Erythroblast (primary cell): ENCODE results near the gene KCNJ11.

Source experiments
- GATA1 ChIP-seq: IDR thresholded peaks from 2 replicates; pipeline ENCODE4 v1.6.1; 2011; ENCODE audit warnings: low read depth, mild to moderate bottlenecking, control low read depth, low read length, moderate library complexity
- POLR2A ChIP-seq: IDR thresholded peaks from 2 replicates; pipeline ENCODE4 v1.6.1; 2011; ENCODE audit warnings: mild to moderate bottlenecking, low read length

GRCh38 chr11:17400048-17400775 is 11.8 kb upstream of the KCNJ11 start:
- no peak for TF ChIP-seq POLR2A
- TF ChIP-seq GATA1 = no peak
